H1 (cell line): Measurements from ENCODE around the gene TRIM14. TPM values are rescaled to one million over a fixed set of nuclear protein-coding genes. Genes with fewer than 3 reads are reported as not detected.

Experiments used
- CTCF ChIA-PET: fragments of 300-600 bp; sonication (Branson Sonifier 250); formaldehyde crosslinking; loops from one replicate; lab custom pipeline; 2021; ENCODE audit not compliant: partially characterized antibody; lab: Charles Lee
- POLR2A ChIA-PET: fragments of 300-600 bp; sonication (Branson Sonifier 250); formaldehyde crosslinking; loops from one replicate; lab custom pipeline; 2021; ENCODE audit warnings: inconsistent platforms; ENCODE audit not compliant: partially characterized antibody; lab: Charles Lee
- DNase-seq, 2 experiments: peaks; one replicate each; pipeline versions ENCODE4 v3.0.0 to v3.0.0-alpha.2; 2010 to 2022; ENCODE audit warnings: low spot score in 2 of 2, low read depth in 1 of 2, mixed read lengths in 1 of 2
- FAIRE-seq: peaks from 2 replicates; lab custom pipeline; 2011; peaks lifted over from hg19 to GRCh38; lab: Jason Lieb, UNC
- H2AFZ ChIP-seq: 2 replicates; pipeline ENCODE4 v1.8.1; 2012; ENCODE audit warnings: low read length, inconsistent platforms
- H2AK5ac ChIP-seq: 2 replicates; pipeline ENCODE4 v1.6.1; 2013; ENCODE audit warnings: low read depth, low read length
- H2BK120ac ChIP-seq: replicated peaks from 2 replicates; pipeline ENCODE3; 2013; ENCODE audit warnings: low read depth, low read length, inconsistent platforms
- H2BK12ac ChIP-seq: 2 replicates; pipeline ENCODE4 v1.6.1; 2013; ENCODE audit warnings: low read depth, low read length
- H2BK15ac ChIP-seq: 2 replicates; pipeline ENCODE4 v1.6.1; 2013; ENCODE audit warnings: low read length
- H2BK20ac ChIP-seq: 2 replicates; pipeline ENCODE4 v1.6.1; 2013; ENCODE audit warnings: low read length
- H2BK5ac ChIP-seq: 2 replicates; pipeline ENCODE4 v1.6.1; 2013; ENCODE audit warnings: low read depth, low read length
- H3K14ac ChIP-seq: 2 replicates; pipeline ENCODE4 v1.6.1; 2013; ENCODE audit warnings: inconsistent platforms; ENCODE audit not compliant: insufficient read length
- H3K18ac ChIP-seq: 2 replicates; pipeline ENCODE4 v1.6.1; 2013; ENCODE audit warnings: low read length; ENCODE audit errors: extremely low read depth
- H3K23ac ChIP-seq: 2 replicates; pipeline ENCODE4 v1.6.1; 2013; ENCODE audit warnings: inconsistent platforms; ENCODE audit not compliant: insufficient read length
- H3K23me2 ChIP-seq: 2 replicates; pipeline ENCODE4 v1.6.1; 2013; ENCODE audit warnings: low read depth, low read length
- H3K27ac ChIP-seq: 2 replicates; pipeline ENCODE4 v1.6.1; 2011; ENCODE audit warnings: low read depth, low read length, inconsistent platforms
- H3K27me3 ChIP-seq, 4 experiments: replicated peaks in 1 of 4; 1 replicate in 1 of 4; 2 replicates in 3 of 4; pipeline versions ENCODE4 v1.6.1 to v1.8.1; 2011 to 2013; ENCODE audit warnings: low read length in 3 of 4, mild to moderate bottlenecking in 3 of 4, inconsistent platforms in 2 of 4, mixed read lengths in 2 of 4, moderate library complexity in 1 of 4; ENCODE audit not compliant: control insufficient read depth in 3 of 4, insufficient read depth in 3 of 4; ENCODE audit errors: extremely low read depth in 1 of 4
- H3K36me3 ChIP-seq, 4 experiments: 2 replicates each; pipeline versions ENCODE4 v1.6.1 to v1.8.1; 2011 to 2013; ENCODE audit warnings: mild to moderate bottlenecking in 4 of 4, low read length in 3 of 4, moderate library complexity in 2 of 4, control low read depth in 1 of 4, inconsistent platforms in 1 of 4; ENCODE audit not compliant: insufficient read depth in 4 of 4, control insufficient read depth in 2 of 4
- H3K4ac ChIP-seq: replicated peaks from 2 replicates; pipeline ENCODE3; 2013; ENCODE audit warnings: low read length, low read depth, mixed read lengths, inconsistent platforms; ENCODE audit not compliant: insufficient read length
- H3K4me1 ChIP-seq, 4 experiments: replicated peaks in 1 of 4; 1 replicate in 1 of 4; 2 replicates in 3 of 4; pipeline versions ENCODE4 v1.6.1 to v1.8.1; 2011 to 2013; ENCODE audit warnings: low read length in 3 of 4, inconsistent platforms in 2 of 4, mixed read lengths in 1 of 4; ENCODE audit not compliant: insufficient read depth in 4 of 4, control insufficient read depth in 3 of 4
- H3K4me2 ChIP-seq, 2 experiments: 2 replicates each; pipeline versions ENCODE4 v1.6.1 to v1.8.1; 2011 to 2013; ENCODE audit warnings: low read depth in 2 of 2, low read length in 2 of 2, control low read depth in 1 of 2, inconsistent platforms in 1 of 2, mild to moderate bottlenecking in 1 of 2; ENCODE audit not compliant: insufficient read depth in 1 of 2
- H3K4me3 ChIP-seq, 4 experiments: fragments of 200-600, 300-600 bp in 1 of 4; sonication (generic), shearing (Covaris generic), sonication (Bioruptor Twin) in 1 of 4; 2 replicates each; pipeline versions ENCODE4 v1.5.1 to v1.8.1; 2011 to 2016; ENCODE audit warnings: low read length in 4 of 4, low read depth in 3 of 4, control low read depth in 2 of 4, inconsistent platforms in 2 of 4, mild to moderate bottlenecking in 2 of 4, mixed read lengths in 1 of 4, moderate library complexity in 1 of 4; ENCODE audit not compliant: insufficient read depth in 2 of 4; ENCODE audit errors: extremely low read depth in 1 of 4
- H3K56ac ChIP-seq: replicated peaks from 2 replicates; pipeline ENCODE3; 2013; ENCODE audit warnings: low read depth, mild to moderate bottlenecking, mixed read lengths, low read length, inconsistent platforms; ENCODE audit not compliant: insufficient read length
- H3K79me1 ChIP-seq: 2 replicates; pipeline ENCODE4 v1.6.1; 2013; ENCODE audit warnings: low read depth, low read length, control low read depth
- H3K79me2 ChIP-seq, 2 experiments: 2 replicates each; pipeline versions ENCODE4 v1.6.1 to v1.8.1; 2012 to 2013; ENCODE audit warnings: low read length in 2 of 2, mild to moderate bottlenecking in 2 of 2, inconsistent platforms in 1 of 2; ENCODE audit not compliant: insufficient read depth in 2 of 2, control insufficient read depth in 1 of 2
- H3K9ac ChIP-seq, 4 experiments: replicated peaks in 1 of 4; 1 replicate in 1 of 4; 2 replicates in 3 of 4; pipeline versions ENCODE4 v1.6.1 to v1.8.1; 2011 to 2013; ENCODE audit warnings: low read depth in 3 of 4, low read length in 3 of 4, control low read depth in 2 of 4, mild to moderate bottlenecking in 2 of 4, moderate library complexity in 2 of 4, inconsistent platforms in 1 of 4; ENCODE audit errors: extremely low read depth in 1 of 4
- H3K9me3 ChIP-seq, 2 experiments: 2 replicates each; pipeline versions ENCODE4 v1.6.1 to v1.8.1; 2012 to 2013; ENCODE audit warnings: mild to moderate bottlenecking in 2 of 2, moderate library complexity in 2 of 2, control low read depth in 1 of 2, inconsistent platforms in 1 of 2, low read depth in 1 of 2, low read length in 1 of 2, mixed read lengths in 1 of 2; ENCODE audit not compliant: insufficient read depth in 2 of 2
- H4K20me1 ChIP-seq, 2 experiments: replicated peaks in 1 of 2; 2 replicates each; pipeline versions ENCODE3 to v1.8.1; 2011 to 2013; ENCODE audit warnings: inconsistent platforms in 2 of 2, low read length in 2 of 2, mild to moderate bottlenecking in 1 of 2; ENCODE audit not compliant: insufficient read depth in 2 of 2, control insufficient read depth in 1 of 2
- H4K5ac ChIP-seq: 2 replicates; pipeline ENCODE4 v1.6.1; 2013; ENCODE audit warnings: low read length, low read depth, mixed read lengths, inconsistent platforms; ENCODE audit not compliant: insufficient read length
- H4K8ac ChIP-seq: 2 replicates; pipeline ENCODE4 v1.8.0; 2013; ENCODE audit warnings: mild to moderate bottlenecking, moderate library complexity, low read length, inconsistent platforms; ENCODE audit not compliant: insufficient read depth; ENCODE audit errors: extremely low read depth
- H4K91ac ChIP-seq: replicated peaks from 2 replicates; pipeline ENCODE3; 2013; ENCODE audit warnings: low read length, mixed read lengths, inconsistent platforms; ENCODE audit not compliant: insufficient read length
- BACH1 ChIP-seq: IDR thresholded peaks from 2 replicates; pipeline ENCODE4 v1.6.1; 2012; ENCODE audit warnings: low read length, improper control_type of control experiment
- EZH2 ChIP-seq: fragments of 200-600 bp; sonication (generic); IDR thresholded peaks from 2 replicates; pipeline ENCODE4 v1.7.1; 2012; ENCODE audit warnings: low read depth, mild to moderate bottlenecking, moderate library complexity, low read length, inconsistent platforms; ENCODE audit not compliant: severe bottlenecking
- NANOG ChIP-seq: IDR thresholded peaks from 2 replicates; pipeline ENCODE4 v1.6.1; 2011; ENCODE audit warnings: low read length, low read depth, mild to moderate bottlenecking, inconsistent platforms; ENCODE audit not compliant: insufficient read depth, poor library complexity, severe bottlenecking
- POU5F1 ChIP-seq: IDR thresholded peaks from 2 replicates; pipeline ENCODE4 v1.6.1; 2011; ENCODE audit warnings: low read depth, mild to moderate bottlenecking, low read length, moderate library complexity
- SAP30 ChIP-seq: fragments of 300-600 bp; sonication (generic); IDR thresholded peaks from 2 replicates; pipeline ENCODE4 v1.7.1; 2012; ENCODE audit warnings: low read length, moderate library complexity, mild to moderate bottlenecking, inconsistent platforms; ENCODE audit not compliant: insufficient read depth, insufficient replicate concordance
- SIRT6 ChIP-seq: IDR thresholded peaks from one replicate; pipeline ENCODE4 v1.7.1; 2012; ENCODE audit warnings: low read length, inconsistent platforms
- SRF ChIP-seq: IDR thresholded peaks from 2 replicates; pipeline ENCODE4 v1.6.1; 2011; ENCODE audit warnings: mild to moderate bottlenecking, low read depth, low read length, moderate library complexity
- SUZ12 ChIP-seq: fragments of 200-600 bp; sonication (generic); IDR thresholded peaks from 2 replicates; pipeline ENCODE4 v1.6.1; 2012; ENCODE audit warnings: mild to moderate bottlenecking, inconsistent platforms, low read length, moderate library complexity, mixed read lengths
- TAF7 ChIP-seq: optimal IDR thresholded peaks from 2 replicates; pipeline ENCODE3; 2011; ENCODE audit warnings: low read depth, mild to moderate bottlenecking, inconsistent platforms, low read length, moderate library complexity, borderline replicate concordance
- WGBS, 2 experiments: shearing (Covaris generic) in 1 of 2; methylation state at CpG; one replicate each; pipeline versions ENCODE4 v1.1.6 to v1.1.7; 2013 to 2015; ENCODE audit warnings: low lambda C conversion rate in 2 of 2, mixed read lengths in 2 of 2, inconsistent platforms in 1 of 2, low coverage in 1 of 2, missing lambda C conversion rate in 1 of 2; ENCODE audit not compliant: insufficient replicate concordance in 2 of 2, insufficient coverage in 1 of 2, insufficient read length in 1 of 2; ENCODE audit errors: extremely low coverage in 1 of 2, missing lambda C conversion rate in 1 of 2; 5-methylcytosine and 5-hydroxymethylcytosine counted together
- polyA plus RNA-seq, 7 experiments: library from polyadenylated mRNA; depleted of rRNA in 3 of 7; stranded (reverse) in 5 of 7; unstranded in 2 of 7; fragments of >200 nt in 5 of 7; fragments of 200-250 nt in 2 of 7; gene quantifications; 1 replicate in 5 of 7; 2 replicates in 1 of 7; 4 replicates in 1 of 7; pipeline versions ENCODE4 v1.2.1 to v1.2.3, GENCODE V29; 2011 to 2013; ENCODE audit warnings: missing spikeins in 2 of 7, mixed read lengths in 2 of 7
- total RNA-seq: library from RNA; stranded (reverse); fragmentation: NEBNext Ultra II Directional; extraction: Animal tissue kit (Norgen Biotek cat#: 25700); gene quantifications from 2 replicates; pipeline ENCODE4 v1.2.1, GENCODE V29; 2021
- TF ChIP-seq, protein P1 (sequence below): IDR thresholded peaks from 2 replicates; pipeline ENCODE4 v1.6.1; 2011; ENCODE audit warnings: low read depth, mild to moderate bottlenecking, low read length; ENCODE audit not compliant: insufficient read depth

The TRIM14 gene
- total and polyA plus RNA-seq, 2 of the 8 experiments (the other 6 are each of a cell fraction or from before 2014, with no cell fraction given): 9.2 to 19.4 TPM

DNA sequence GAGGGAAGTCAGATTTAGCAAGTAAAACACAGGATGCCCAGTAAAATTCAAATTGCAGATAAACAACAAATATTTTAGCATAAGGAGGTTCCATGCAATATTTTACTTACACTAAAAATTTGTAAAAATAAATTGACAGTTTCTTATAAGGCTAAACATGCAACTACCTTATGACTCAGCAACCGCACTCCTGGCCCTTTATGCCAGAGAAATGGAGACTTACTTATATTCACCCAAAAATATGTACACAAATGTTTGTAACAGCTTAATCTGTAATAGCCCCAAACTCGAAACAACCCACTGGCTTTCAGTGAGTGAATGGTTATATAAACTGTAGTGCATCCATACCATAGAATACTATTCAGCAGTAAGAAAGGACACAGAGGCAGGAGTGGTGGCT is 28.6 kb upstream of the TRIM14 start:
- WGBS, 2 experiments: 92% methylated on average over 2 of the region's 2 CpGs; no CpG with 5 or more reads in 1 of the 2 experiments
- Histone ChIP-seq H2BK20ac (no peak overlapping the region), H4K20me1 (peaks cover 0 to 3% of the 10 kb centered on the region in 2 experiments), H3K4me1 (peaks cover 0 to 3% (median 0%) of the 10 kb centered on the region in 4 experiments; a peak in 2 of 7 replicates), H2AFZ (no peak overlapping the region), H3K18ac (no peak overlapping the region), H3K79me1 (no peaks in the 10 kb centered on the region; the same call in 1 of the 2 replicates), H4K5ac (no peak overlapping the region), H2BK5ac (no peak overlapping the region), H4K91ac (no peak overlapping the region), H2AK5ac (no peak overlapping the region), H2BK15ac (no peak overlapping the region), H3K56ac (no peak overlapping the region), H3K23me2 (no peaks in the 10 kb centered on the region), H3K79me2 (no peaks in the 10 kb centered on the region), H3K36me3 (no peaks in the 10 kb centered on the region; a peak in 1 of 8 replicates), H3K23ac (no peak overlapping the region), H2BK120ac (no peak overlapping the region), H3K4me2 (no peak overlapping the region), H3K4ac (no peak overlapping the region), H3K4me3 (no peak overlapping the region), H3K27me3 (no peaks in the 10 kb centered on the region), H3K14ac (no peak overlapping the region), H3K9me3 (no peaks in the 10 kb centered on the region), H4K8ac (no peak overlapping the region), H3K27ac (no peak overlapping the region), H2BK12ac (no peak overlapping the region), H3K9ac (no peak overlapping the region)
- TF ChIP-seq BACH1 (no peak), SRF (no peak), POU5F1 (no peak), EZH2 (no peak), NANOG (no peak), SUZ12 (no peak), SIRT6 (no peak), TAF7 (no peak), SAP30 (no peak)
- TF ChIP-seq, protein P1, sequence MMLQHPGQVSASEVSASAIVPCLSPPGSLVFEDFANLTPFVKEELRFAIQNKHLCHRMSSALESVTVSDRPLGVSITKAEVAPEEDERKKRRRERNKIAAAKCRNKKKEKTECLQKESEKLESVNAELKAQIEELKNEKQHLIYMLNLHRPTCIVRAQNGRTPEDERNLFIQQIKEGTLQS: no peak
- no peak for FAIRE-seq
- CTCF ChIA-PET: interaction anchor here (1.3 kb wide), 1 partner anchor 31 kb away, joined by 3 read pairs; no protein-coding TSS in a partner anchor
- no peak for DNase-seq
- POLR2A ChIA-PET: no interaction called here
